Neutrophil (primary cell): ENCODE results near the gene CNST.

Source experiments
- H3K27ac ChIP-seq: fragments of 200-600 bp; sonication (generic); 2 replicates; pipeline ENCODE4 v1.5.1; 2016; ENCODE audit warnings: mild to moderate bottlenecking, moderate library complexity
- H3K27me3 ChIP-seq: fragments of 200-600 bp; sonication (generic); 2 replicates; pipeline ENCODE4 v1.6.0; 2016; ENCODE audit warnings: mild to moderate bottlenecking
- H3K36me3 ChIP-seq: fragments of 200-600 bp; sonication (generic); 2 replicates; pipeline ENCODE4 v1.5.1; 2017
- H3K4me1 ChIP-seq, 2 experiments: fragments of 200-600 bp in 1 of 2; sonication (generic) in 1 of 2; 1 replicate in 1 of 2; 2 replicates in 1 of 2; pipeline versions ENCODE4 v1.5.1 to v1.6.1; 2013 to 2016; ENCODE audit warnings: low read depth in 1 of 2, low read length in 1 of 2, mild to moderate bottlenecking in 1 of 2, moderate library complexity in 1 of 2; ENCODE audit not compliant: control insufficient read depth in 1 of 2, insufficient read depth in 1 of 2
- H3K4me3 ChIP-seq, 2 experiments: fragments of 200-600 bp in 1 of 2; sonication (generic) in 1 of 2; 1 replicate in 1 of 2; 2 replicates in 1 of 2; pipeline ENCODE4 v1.5.1; 2013 to 2016; ENCODE audit warnings: low read depth in 1 of 2, low read length in 1 of 2, mild to moderate bottlenecking in 1 of 2, moderate library complexity in 1 of 2
- H3K9me3 ChIP-seq: fragments of 200-600 bp; sonication (generic); 2 replicates; pipeline ENCODE4 v1.5.1; 2016
- CTCF ChIP-seq: fragments of 200-600 bp; sonication (generic); IDR thresholded peaks from 2 replicates; pipeline ENCODE4 v1.5.1; 2016; ENCODE audit warnings: antibody characterized with exemption

Gene CNST

GRCh38 chr1:246680190-246680589 is 113.9 kb downstream of the CNST start:
- TF ChIP-seq CTCF: no peak
- no peaks in the 10 kb centered on the region for H3K36me3 ChIP-seq
- H3K9me3 ChIP-seq: no peaks in the 10 kb centered on the region
- no peak overlapping the region for H3K4me3 ChIP-seq
- no peaks in the 10 kb centered on the region for H3K27me3 ChIP-seq
- H3K4me1 ChIP-seq: no peaks in the 10 kb centered on the region
- no peak overlapping the region for H3K27ac ChIP-seq

- H3K36me3 ChIP-seq: no peaks in the 10 kb centered on the region
- H3K27me3 ChIP-seq: no peaks in the 10 kb centered on the region
- no peaks in the 10 kb centered on the region for H3K9me3 ChIP-seq
- H3K4me3 ChIP-seq: no peak overlapping the region
- TF ChIP-seq CTCF: no peak
- H3K27ac ChIP-seq: no peak overlapping the region
- no peaks in the 10 kb centered on the region for H3K4me1 ChIP-seq
These were observed 114.5 kb downstream of the CNST start for GRCh38 chr1:246680696-246681130.

GRCh38 chr1:246681900-246682895 is 115.9 kb downstream of the CNST start:
- H3K9me3 ChIP-seq: no peaks in the 10 kb centered on the region
- no peak for TF ChIP-seq CTCF
- no peaks in the 10 kb centered on the region for H3K36me3 ChIP-seq
- H3K4me3 ChIP-seq: no peak overlapping the region
- H3K27ac ChIP-seq: no peak overlapping the region
- no peaks in the 10 kb centered on the region for H3K27me3 ChIP-seq
- no peaks in the 10 kb centered on the region for H3K4me1 ChIP-seq

GRCh38 chr1:246683521-246683920 is 117.3 kb downstream of the CNST start:
- H3K4me1 ChIP-seq: no peaks in the 10 kb centered on the region
- H3K4me3 ChIP-seq: no peak overlapping the region
- TF ChIP-seq CTCF: no peak
- H3K9me3 ChIP-seq: no peaks in the 10 kb centered on the region
- no peak overlapping the region for H3K27ac ChIP-seq
- H3K36me3 ChIP-seq: no peaks in the 10 kb centered on the region
- no peaks in the 10 kb centered on the region for H3K27me3 ChIP-seq

GRCh38 chr1:246687002-246687401 is 120.7 kb downstream of the CNST start:
- Histone ChIP-seq H3K36me3 (no peaks in the 10 kb centered on the region), H3K27me3 (no peaks in the 10 kb centered on the region), H3K27ac (no peak overlapping the region), H3K4me3 (no peak overlapping the region), H3K9me3 (no peaks in the 10 kb centered on the region), H3K4me1 (peaks cover 0 to 7% of the 10 kb centered on the region in 2 experiments)
- TF ChIP-seq CTCF: no peak
